Neural cell (in vitro differentiated cells): Measurements from ENCODE around the gene ZNF3. TPM values are rescaled to one million over a fixed set of nuclear protein-coding genes. Genes with fewer than 3 reads are reported as not detected.

ENCODE experiments used
- H2AFZ ChIP-seq: fragments of 200-600, 300-800 bp; sonication (generic), shearing (Covaris generic); 2 replicates; pipeline ENCODE4 v1.6.0; 2014; ENCODE audit warnings: low read depth, mild to moderate bottlenecking, antibody characterized with exemption, low read length, moderate library complexity
- H3F3A ChIP-seq: fragments of 200-600 bp; shearing (Covaris generic); 2 replicates; pipeline ENCODE4 v1.6.1; 2016; ENCODE audit warnings: mild to moderate bottlenecking, moderate library complexity, mixed read lengths, antibody characterized with exemption, low read length; ENCODE audit not compliant: insufficient read depth, poor library complexity, severe bottlenecking
- H3K27ac ChIP-seq: fragments of 200-600, 300-800 bp; sonication (generic), shearing (Covaris generic); 2 replicates; pipeline ENCODE4 v1.5.1; 2014; ENCODE audit warnings: mild to moderate bottlenecking, low read length, moderate library complexity
- H3K27me3 ChIP-seq: fragments of 300-800, 200-600 bp; sonication (generic), shearing (Covaris generic); 2 replicates; pipeline ENCODE4 v1.6.0; 2014; ENCODE audit warnings: mild to moderate bottlenecking, low read depth, low read length, moderate library complexity; ENCODE audit not compliant: insufficient read depth
- H3K36me3 ChIP-seq: fragments of 300-800, 200-600 bp; sonication (generic), shearing (Covaris generic); 2 replicates; pipeline ENCODE4 v1.5.1; 2014; ENCODE audit warnings: mild to moderate bottlenecking, antibody characterized with exemption, low read length, moderate library complexity; ENCODE audit not compliant: insufficient read depth
- H3K4me2 ChIP-seq: fragments of 300-800, 200-600 bp; sonication (generic), shearing (Covaris generic); 2 replicates; pipeline ENCODE4 v1.6.0; 2014; ENCODE audit warnings: mild to moderate bottlenecking, low read length
- H3K4me3 ChIP-seq: fragments of 300-800, 200-600 bp; sonication (generic), shearing (Covaris generic); 2 replicates; pipeline ENCODE4 v1.5.1; 2014; ENCODE audit warnings: mild to moderate bottlenecking, low read length, moderate library complexity
- H3K79me2 ChIP-seq: fragments of 200-600 bp; shearing (Covaris generic); replicated peaks from 2 replicates; pipeline ENCODE4 v1.6.0; 2014; ENCODE audit warnings: mild to moderate bottlenecking, low read length, moderate library complexity; ENCODE audit not compliant: insufficient read depth
- H3K9ac ChIP-seq: fragments of 300-800, 200-600 bp; sonication (generic), shearing (Covaris generic); 2 replicates; pipeline ENCODE4 v1.6.1; 2016; ENCODE audit warnings: mild to moderate bottlenecking, low read length, mixed read lengths
- H3K9me2 ChIP-seq: fragments of 200-600 bp; shearing (Covaris generic); 2 replicates; pipeline ENCODE4 v1.6.1; 2016; ENCODE audit warnings: mild to moderate bottlenecking, low read length, mixed read lengths; ENCODE audit not compliant: insufficient read depth
- H3K9me3 ChIP-seq: fragments of 200-600, 300-800 bp; sonication (generic), shearing (Covaris generic); 2 replicates; pipeline ENCODE4 v1.6.1; 2016; ENCODE audit warnings: mild to moderate bottlenecking, mixed run types, low read length, moderate library complexity, mixed read lengths
- H4K20me1 ChIP-seq: fragments of 200-600 bp; shearing (Covaris generic); 2 replicates; pipeline ENCODE4 v1.6.1; 2016; ENCODE audit warnings: mild to moderate bottlenecking, mixed run types; ENCODE audit not compliant: insufficient read depth
- CTCF ChIP-seq: fragments of 450-650 bp; IDR thresholded peaks from 2 replicates; pipeline ENCODE4 v1.5.1; 2014; ENCODE audit warnings: antibody characterized with exemption, mild to moderate bottlenecking, moderate library complexity; ENCODE audit not compliant: poor library complexity, severe bottlenecking
- EP300 ChIP-seq: fragments of 450-650 bp; conservative IDR thresholded peaks from 2 replicates; pipeline ENCODE4 v1.6.1; 2014; ENCODE audit warnings: antibody characterized with exemption, mild to moderate bottlenecking, moderate library complexity; ENCODE audit not compliant: poor library complexity, severe bottlenecking
- EZH2 ChIP-seq: fragments of 200-600, 300-800 bp; shearing (Covaris generic), sonication (generic); IDR thresholded peaks from 2 replicates; pipeline ENCODE4 v1.6.1; 2014; ENCODE audit warnings: antibody characterized with exemption, low read length, borderline replicate concordance, mild to moderate bottlenecking; ENCODE audit not compliant: insufficient read depth, poor library complexity, severe bottlenecking
- MXI1 ChIP-seq: fragments of 450-650 bp; conservative IDR thresholded peaks from 2 replicates; pipeline ENCODE4 v1.6.1; 2014; ENCODE audit warnings: antibody characterized with exemption, mild to moderate bottlenecking; ENCODE audit not compliant: poor library complexity, severe bottlenecking
- POLR2AphosphoS5 ChIP-seq: IDR thresholded peaks from 2 replicates; pipeline ENCODE4 v1.6.1; 2012
- RAD21 ChIP-seq: fragments of 450-650 bp; conservative IDR thresholded peaks from 2 replicates; pipeline ENCODE4 v1.6.1; 2014; ENCODE audit warnings: antibody characterized with exemption, mild to moderate bottlenecking, moderate library complexity
- REST ChIP-seq: IDR thresholded peaks from 2 replicates; pipeline ENCODE4 v1.6.1; 2012; ENCODE audit warnings: borderline replicate concordance
- SMC3 ChIP-seq: fragments of 450-650 bp; conservative IDR thresholded peaks from 2 replicates; pipeline ENCODE4 v1.6.1; 2014; ENCODE audit warnings: antibody characterized with exemption, mild to moderate bottlenecking, moderate library complexity; ENCODE audit not compliant: poor library complexity
- TAF1 ChIP-seq: IDR thresholded peaks from 2 replicates; pipeline ENCODE4 v1.6.1; 2012; ENCODE audit warnings: low read depth
- polyA minus RNA-seq: library from RNA; depleted of rRNA, polyadenylated mRNA; stranded (reverse); fragments of >200 nt; gene quantifications from 2 replicates; pipeline ENCODE4 v1.2.3, GENCODE V29; 2014
- polyA plus RNA-seq: library from polyadenylated mRNA; depleted of rRNA; stranded (reverse); fragments of >200 nt; gene quantifications from 2 replicates; pipeline ENCODE4 v1.2.3, GENCODE V29; 2014

Gene ZNF3
- polyA plus RNA-seq (57.2 and 71.2 TPM in 2 replicates), polyA minus RNA-seq (79.6 and 80.0 TPM in 2 replicates)

GRCh38 chr7:100081535-100082102 is at the start of gene ZNF3:
TSS of gene ZNF3 (minus strand) at chr7:100081723. CDS start at chr7:100077357, 4,366 bp downstream.
- Histone ChIP-seq H3K9me3 (no peaks in the 10 kb centered on the region), H3K36me3 (peaks cover 6% of the 10 kb centered on the region), H4K20me1 (no peaks in the 10 kb centered on the region), H3K4me3 (peak within 1 kb of the TSS; percentile 91), H3K27me3 (no peaks in the 10 kb centered on the region), H3K9me2 (no peaks in the 10 kb centered on the region), H3F3A (no peaks in the 10 kb centered on the region), H3K27ac (peak within 1 kb of the TSS; percentile 88), H3K79me2 (peaks cover 47% of the 10 kb centered on the region), H3K4me2 (peak within 1 kb of the TSS; percentile 76), H3K9ac (peak within 1 kb of the TSS; percentile 93), H2AFZ (peak within 1 kb of the TSS; percentile 56)
- TF ChIP-seq POLR2AphosphoS5 = peak; percentile 99
- peak; percentile 83 for TF ChIP-seq EP300
- TF ChIP-seq SMC3 = peak; percentile 93
- no peak for TF ChIP-seq TAF1
- peak; percentile 65 for TF ChIP-seq REST
- TF ChIP-seq CTCF = peak; percentile 97
- TF ChIP-seq MXI1 = peak; percentile 90
- TF ChIP-seq RAD21 = peak; percentile 82
- TF ChIP-seq EZH2 = no peak

- Histone ChIP-seq H4K20me1 (no peaks in the 10 kb centered on the region), H3K27me3 (no peaks in the 10 kb centered on the region), H3K9me3 (no peaks in the 10 kb centered on the region), H3F3A (peaks cover 3% of the 10 kb centered on the region), H3K9ac (no peak overlapping the region), H3K36me3 (no peaks in the 10 kb centered on the region), H2AFZ (no peak overlapping the region), H3K4me3 (peak overlapping the region; percentile 25), H3K27ac (no peak overlapping the region), H3K79me2 (no peaks in the 10 kb centered on the region), H3K9me2 (no peaks in the 10 kb centered on the region), H3K4me2 (no peak overlapping the region)
- TF ChIP-seq REST (no peak), RAD21 (peak; percentile 80), POLR2AphosphoS5 (no peak), CTCF (peak; percentile 88), MXI1 (no peak), EZH2 (no peak), TAF1 (no peak), EP300 (no peak), SMC3 (peak; percentile 76)
Measured at GRCh38 chr7:100130608-100131453, 49.3 kb upstream of the ZNF3 start.
